GM23338 (cell line): ENCODE data around the gene DGKE. TPM values are rescaled to one million over a fixed set of nuclear protein-coding genes. Genes with fewer than 3 reads are reported as not detected.

ENCODE experiments used
- ATAC-seq: fragments of 200-7000 bp; cut with Tn5 transposase; 3 replicates; pipeline ENCODE4 v1.9.1; 2020
- DNase-seq: peaks from one replicate; pipeline ENCODE4 v3.0.0-alpha.2; 2015; ENCODE audit warnings: low spot score
- H2AFZ ChIP-seq: fragments of 200-600 bp; sonication (generic); 2 replicates; pipeline ENCODE4 v1.8.0; 2016; ENCODE audit warnings: antibody characterized with exemption, mild to moderate bottlenecking, moderate library complexity
- H3F3A ChIP-seq: fragments of 200-600 bp; sonication (generic); replicated peaks from 2 replicates; pipeline ENCODE4 v1.8.0; 2017; ENCODE audit warnings: antibody characterized with exemption, mixed run types, low read depth
- H3K27ac ChIP-seq: fragments of 200-600 bp; sonication (generic); 2 replicates; pipeline ENCODE4 v1.6.1; 2016; ENCODE audit warnings: low read depth
- H3K27me3 ChIP-seq: fragments of 200-600 bp; sonication (generic); 2 replicates; pipeline ENCODE4 v1.8.0; 2016; ENCODE audit warnings: mild to moderate bottlenecking, mixed run types, moderate library complexity; ENCODE audit not compliant: insufficient read depth
- H3K36me3 ChIP-seq: fragments of 200-600 bp; sonication (generic); 2 replicates; pipeline ENCODE4 v1.8.0; 2016; ENCODE audit warnings: mild to moderate bottlenecking; ENCODE audit not compliant: insufficient read depth
- H3K4me1 ChIP-seq: fragments of 200-600 bp; sonication (generic); 2 replicates; pipeline ENCODE4 v1.8.0; 2016; ENCODE audit warnings: mild to moderate bottlenecking, moderate library complexity; ENCODE audit not compliant: insufficient read depth
- H3K4me2 ChIP-seq: fragments of 200-600 bp; sonication (generic); 2 replicates; pipeline ENCODE4 v1.7.1; 2017; ENCODE audit warnings: mixed run types
- H3K4me3 ChIP-seq: fragments of 200-600 bp; sonication (generic); 2 replicates; pipeline ENCODE4 v1.6.1; 2016; ENCODE audit warnings: mixed run types
- H3K79me2 ChIP-seq: fragments of 200-600 bp; sonication (generic); replicated peaks from 2 replicates; pipeline ENCODE4 v1.8.0; 2017; ENCODE audit warnings: mild to moderate bottlenecking; ENCODE audit not compliant: insufficient read depth
- H3K9me2 ChIP-seq: fragments of 200-600 bp; sonication (generic); 2 replicates; pipeline ENCODE4 v1.8.0; 2017; ENCODE audit not compliant: insufficient read depth
- H4K20me1 ChIP-seq: fragments of 200-600 bp; sonication (generic); replicated peaks from 2 replicates; pipeline ENCODE4 v1.8.0; 2017; ENCODE audit warnings: mild to moderate bottlenecking; ENCODE audit not compliant: insufficient read depth
- H3K27ac Mint-ChIP-seq: 2 replicates; pipeline ENCODE4 v1.8.0; 2020; ENCODE audit warnings: inconsistent platforms, mild to moderate bottlenecking, moderate library complexity, mixed read lengths
- H3K27me3 Mint-ChIP-seq: 3 replicates; pipeline ENCODE4 v1.8.0; 2022; ENCODE audit warnings: low read depth, mild to moderate bottlenecking, moderate library complexity, mixed read lengths, inconsistent platforms; ENCODE audit not compliant: insufficient read depth, poor library complexity
- H3K36me3 Mint-ChIP-seq: 3 replicates; pipeline ENCODE4 v1.8.0; 2021; ENCODE audit warnings: low read depth, mild to moderate bottlenecking, inconsistent platforms, moderate library complexity, mixed read lengths
- H3K4me1 Mint-ChIP-seq: 3 replicates; pipeline ENCODE4 v1.8.0; 2020; ENCODE audit warnings: mild to moderate bottlenecking, inconsistent platforms, mixed read lengths
- H3K4me3 Mint-ChIP-seq: 3 replicates; pipeline ENCODE4 v1.8.0; 2021; ENCODE audit warnings: moderate library complexity, mild to moderate bottlenecking, inconsistent platforms, mixed read lengths
- H3K9me3 Mint-ChIP-seq: 3 replicates; pipeline ENCODE4 v1.8.0; 2020; ENCODE audit warnings: moderate library complexity, mild to moderate bottlenecking, inconsistent platforms, mixed read lengths
- CREB1 ChIP-seq: fragments of 250-450 bp; sonication (Bioruptor Pico); IDR thresholded peaks from 2 replicates; pipeline ENCODE4 v1.5.0; 2020; ENCODE audit warnings: low read depth, mild to moderate bottlenecking, moderate library complexity
- CTCF ChIP-seq, 2 experiments: fragments of 200-600 bp in 1 of 2; sonication (generic) in 1 of 2; conservative IDR thresholded peaks; 2 replicates each; pipeline versions ENCODE4 v1.5.1 to v1.6.1; 2016 to 2017; ENCODE audit warnings: antibody characterized with exemption in 2 of 2, low read depth in 2 of 2, mild to moderate bottlenecking in 2 of 2, moderate library complexity in 1 of 2
- EZH2 ChIP-seq: fragments of 200-600 bp; sonication (generic); IDR thresholded peaks from one replicate; pipeline ENCODE4 v1.8.0; 2017; ENCODE audit warnings: antibody characterized with exemption, mild to moderate bottlenecking, low read depth; ENCODE audit not compliant: unreplicated experiment
- JUNB ChIP-seq: IDR thresholded peaks from one replicate; pipeline ENCODE4 v1.6.1; 2016; ENCODE audit warnings: antibody characterized with exemption; ENCODE audit not compliant: unreplicated experiment
- NANOG ChIP-seq: IDR thresholded peaks from 2 replicates; pipeline ENCODE4 v1.6.1; 2016; ENCODE audit warnings: antibody characterized with exemption, borderline replicate concordance
- POLR2AphosphoS5 ChIP-seq: IDR thresholded peaks from 2 replicates; pipeline ENCODE4 v1.6.1; 2016; ENCODE audit warnings: antibody characterized with exemption, low read depth
- STAT1 ChIP-seq: IDR thresholded peaks from one replicate; pipeline ENCODE4 v1.6.1; 2016; ENCODE audit warnings: antibody characterized with exemption; ENCODE audit not compliant: unreplicated experiment
- ZNF114 ChIP-seq: fragments of 250-450 bp; sonication (Bioruptor Pico); IDR thresholded peaks from 2 replicates; pipeline ENCODE4 v1.5.0; 2020; ENCODE audit warnings: mild to moderate bottlenecking, moderate library complexity
- ZNF331 ChIP-seq: fragments of 250-450 bp; sonication (Bioruptor Pico); IDR thresholded peaks from 2 replicates; pipeline ENCODE4 v1.5.0; 2020; ENCODE audit warnings: low read depth, mild to moderate bottlenecking, moderate library complexity
- polyA plus RNA-seq: library from polyadenylated mRNA; unstranded; fragments of >200 nt; fragmentation: Nextera tagmentation; extraction: Ambion mirVana; gene quantifications from 2 replicates; pipeline ENCODE4 v1.2.1, GENCODE V29; 2016
- total RNA-seq: library from RNA; depleted of rRNA; stranded (reverse); fragments of >200 nt; shearing (Covaris generic); gene quantifications from 2 replicates; pipeline ENCODE4 v1.2.3, GENCODE V29; 2014
- TF ChIP-seq, protein P1 (sequence below): fragments of 250-450 bp; sonication (Bioruptor Pico); IDR thresholded peaks from 2 replicates; pipeline ENCODE4 v1.5.0; 2020; ENCODE audit warnings: mild to moderate bottlenecking, moderate library complexity

The DGKE gene
- total and polyA plus RNA-seq, 2 experiments from 2014 or later: 3.9 to 10.1 TPM

DNA sequence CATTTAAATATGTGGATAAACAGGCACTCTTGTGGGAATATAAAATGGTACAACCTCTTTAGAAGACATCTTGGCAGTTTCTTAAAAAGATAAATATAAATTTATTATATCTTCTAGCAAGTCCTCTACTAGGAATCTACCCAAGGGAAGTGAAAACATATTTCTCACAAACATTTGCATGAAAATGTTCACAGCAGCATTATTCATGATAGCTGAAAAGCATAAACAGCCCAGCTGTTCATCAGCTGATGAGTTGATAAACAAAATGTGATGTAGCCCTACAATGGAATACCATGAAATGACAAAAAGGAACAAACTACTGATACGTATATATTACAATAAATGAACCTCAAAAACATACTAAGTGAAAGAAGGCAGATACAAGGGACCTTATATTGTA lies 12.0 kb downstream of the DGKE start (continued):
- TF ChIP-seq, protein P1, sequence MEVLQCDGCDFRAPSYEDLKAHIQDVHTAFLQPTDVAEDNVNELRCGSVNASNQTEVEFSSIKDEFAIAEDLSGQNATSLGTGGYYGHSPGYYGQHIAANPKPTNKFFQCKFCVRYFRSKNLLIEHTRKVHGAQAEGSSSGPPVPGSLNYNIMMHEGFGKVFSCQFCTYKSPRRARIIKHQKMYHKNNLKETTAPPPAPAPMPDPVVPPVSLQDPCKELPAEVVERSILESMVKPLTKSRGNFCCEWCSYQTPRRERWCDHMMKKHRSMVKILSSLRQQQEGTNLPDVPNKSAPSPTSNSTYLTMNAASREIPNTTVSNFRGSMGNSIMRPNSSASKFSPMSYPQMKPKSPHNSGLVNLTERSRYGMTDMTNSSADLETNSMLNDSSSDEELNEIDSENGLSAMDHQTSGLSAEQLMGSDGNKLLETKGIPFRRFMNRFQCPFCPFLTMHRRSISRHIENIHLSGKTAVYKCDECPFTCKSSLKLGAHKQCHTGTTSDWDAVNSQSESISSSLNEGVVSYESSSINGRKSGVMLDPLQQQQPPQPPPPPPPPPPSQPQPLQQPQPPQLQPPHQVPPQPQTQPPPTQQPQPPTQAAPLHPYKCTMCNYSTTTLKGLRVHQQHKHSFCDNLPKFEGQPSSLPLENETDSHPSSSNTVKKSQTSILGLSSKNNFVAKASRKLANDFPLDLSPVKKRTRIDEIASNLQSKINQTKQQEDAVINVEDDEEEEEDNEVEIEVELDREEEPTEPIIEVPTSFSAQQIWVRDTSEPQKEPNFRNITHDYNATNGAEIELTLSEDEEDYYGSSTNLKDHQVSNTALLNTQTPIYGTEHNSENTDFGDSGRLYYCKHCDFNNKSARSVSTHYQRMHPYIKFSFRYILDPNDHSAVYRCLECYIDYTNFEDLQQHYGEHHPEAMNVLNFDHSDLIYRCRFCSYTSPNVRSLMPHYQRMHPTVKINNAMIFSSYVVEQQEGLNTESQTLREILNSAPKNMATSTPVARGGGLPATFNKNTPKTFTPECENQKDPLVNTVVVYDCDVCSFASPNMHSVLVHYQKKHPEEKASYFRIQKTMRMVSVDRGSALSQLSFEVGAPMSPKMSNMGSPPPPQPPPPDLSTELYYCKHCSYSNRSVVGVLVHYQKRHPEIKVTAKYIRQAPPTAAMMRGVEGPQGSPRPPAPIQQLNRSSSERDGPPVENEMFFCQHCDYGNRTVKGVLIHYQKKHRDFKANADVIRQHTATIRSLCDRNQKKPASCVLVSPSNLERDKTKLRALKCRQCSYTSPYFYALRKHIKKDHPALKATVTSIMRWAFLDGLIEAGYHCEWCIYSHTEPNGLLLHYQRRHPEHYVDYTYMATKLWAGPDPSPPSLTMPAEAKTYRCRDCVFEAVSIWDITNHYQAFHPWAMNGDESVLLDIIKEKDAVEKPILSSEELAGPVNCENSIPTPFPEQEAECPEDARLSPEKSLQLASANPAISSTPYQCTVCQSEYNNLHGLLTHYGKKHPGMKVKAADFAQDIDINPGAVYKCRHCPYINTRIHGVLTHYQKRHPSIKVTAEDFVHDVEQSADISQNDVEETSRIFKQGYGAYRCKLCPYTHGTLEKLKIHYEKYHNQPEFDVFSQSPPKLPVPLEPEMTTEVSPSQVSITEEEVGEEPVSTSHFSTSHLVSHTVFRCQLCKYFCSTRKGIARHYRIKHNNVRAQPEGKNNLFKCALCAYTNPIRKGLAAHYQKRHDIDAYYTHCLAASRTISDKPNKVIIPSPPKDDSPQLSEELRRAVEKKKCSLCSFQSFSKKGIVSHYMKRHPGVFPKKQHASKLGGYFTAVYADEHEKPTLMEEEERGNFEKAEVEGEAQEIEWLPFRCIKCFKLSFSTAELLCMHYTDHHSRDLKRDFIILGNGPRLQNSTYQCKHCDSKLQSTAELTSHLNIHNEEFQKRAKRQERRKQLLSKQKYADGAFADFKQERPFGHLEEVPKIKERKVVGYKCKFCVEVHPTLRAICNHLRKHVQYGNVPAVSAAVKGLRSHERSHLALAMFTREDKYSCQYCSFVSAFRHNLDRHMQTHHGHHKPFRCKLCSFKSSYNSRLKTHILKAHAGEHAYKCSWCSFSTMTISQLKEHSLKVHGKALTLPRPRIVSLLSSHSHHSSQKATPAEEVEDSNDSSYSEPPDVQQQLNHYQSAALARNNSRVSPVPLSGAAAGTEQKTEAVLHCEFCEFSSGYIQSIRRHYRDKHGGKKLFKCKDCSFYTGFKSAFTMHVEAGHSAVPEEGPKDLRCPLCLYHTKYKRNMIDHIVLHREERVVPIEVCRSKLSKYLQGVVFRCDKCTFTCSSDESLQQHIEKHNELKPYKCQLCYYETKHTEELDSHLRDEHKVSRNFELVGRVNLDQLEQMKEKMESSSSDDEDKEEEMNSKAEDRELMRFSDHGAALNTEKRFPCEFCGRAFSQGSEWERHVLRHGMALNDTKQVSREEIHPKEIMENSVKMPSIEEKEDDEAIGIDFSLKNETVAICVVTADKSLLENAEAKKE (CRISPR knock-in tag): no peak
- TF ChIP-seq NANOG (no peak), ZNF114 (no peak), CTCF (conservative IDR thresholded peaks at IDR 0.05; ENCODE audit: low read depth in 2 of 2) (no peak), CREB1 (CRISPR knock-in tag) (no peak)

DNA sequence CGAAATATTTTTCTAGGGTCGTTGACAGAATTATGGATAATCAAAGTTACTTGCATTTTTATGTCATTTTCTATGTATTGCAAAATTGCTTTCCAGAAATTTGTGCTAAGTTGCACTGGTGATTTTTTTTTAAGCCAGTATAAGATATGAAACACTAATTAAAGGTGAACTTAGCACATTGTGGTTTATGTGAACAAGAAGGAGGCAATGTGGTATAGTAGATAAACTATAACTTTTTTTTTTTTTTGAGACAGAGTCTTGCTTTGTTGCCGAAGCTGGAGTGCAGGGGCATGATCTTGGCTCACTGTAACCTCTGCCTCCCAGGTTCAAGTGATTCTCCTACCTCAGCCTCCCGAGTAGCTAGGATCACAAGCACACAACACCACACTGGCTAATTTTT lies 13.2 kb downstream of the DGKE start:
- no peaks in the 10 kb centered on the region for H3K4me1 ChIP-seq
- H3K4me2 ChIP-seq: no peak overlapping the region
- H3K4me1 Mint-ChIP-seq: no peaks in the 10 kb centered on the region
- DNase-seq (no peak), ATAC-seq (no peak)
- peaks cover 1% of the 10 kb centered on the region for H3K27me3 Mint-ChIP-seq
- no peaks in the 10 kb centered on the region for H3F3A ChIP-seq
- H3K27ac ChIP-seq: no peak overlapping the region
- no peaks in the 10 kb centered on the region for H4K20me1 ChIP-seq
- H3K36me3 ChIP-seq: no peaks in the 10 kb centered on the region
- no peaks in the 10 kb centered on the region for H3K27me3 ChIP-seq
- no peak overlapping the region for H2AFZ ChIP-seq
- H3K36me3 Mint-ChIP-seq: peaks cover 8% of the 10 kb centered on the region
- H3K9me2 ChIP-seq: no peaks in the 10 kb centered on the region
- no peak overlapping the region for H3K4me3 Mint-ChIP-seq
- no peak overlapping the region for H3K4me3 ChIP-seq
- H3K27ac Mint-ChIP-seq: no peak overlapping the region
- H3K9me3 Mint-ChIP-seq: no peaks in the 10 kb centered on the region
- no peaks in the 10 kb centered on the region for H3K79me2 ChIP-seq
- no peak for TF ChIP-seq CTCF (conservative IDR thresholded peaks at IDR 0.05; ENCODE audit: low read depth in 2 of 2)
- no peak for TF ChIP-seq EZH2
- TF ChIP-seq STAT1: no peak
- no peak for TF ChIP-seq ZNF114
- no peak for TF ChIP-seq ZNF331 (CRISPR knock-in tag)
- no peak for TF ChIP-seq POLR2AphosphoS5
- TF ChIP-seq JUNB: no peak
